ENCODE measurements around the gene KIF5B.
"Not testable (repeated sequence)": the region's sequence is repeated elsewhere in the genome, so short reads cannot be mapped to it uniquely, and the experiment has no call there.

KIF5B gene

DNA sequence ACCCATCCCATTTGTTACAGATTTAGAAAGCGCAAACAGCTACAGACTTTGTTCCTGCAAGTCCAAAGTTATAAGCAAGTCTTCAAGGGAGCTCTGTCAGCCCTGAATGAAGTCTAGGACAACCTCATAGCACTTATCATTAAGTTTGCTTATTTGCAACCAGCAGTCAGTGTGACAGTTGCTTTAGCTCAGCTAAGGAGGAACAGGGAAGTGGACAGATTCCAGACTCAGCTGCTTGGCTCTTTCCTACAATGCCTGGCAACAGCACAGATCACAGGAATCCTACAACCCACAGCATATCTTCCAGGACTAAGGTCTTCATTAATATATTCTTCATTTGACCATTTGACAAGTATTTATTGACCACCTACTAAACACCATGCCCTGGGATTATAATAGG, 17.4 kb upstream of the KIF5B start:
- no peaks in the 10 kb centered on the region for H3K27me3 ChIP-seq (ENCODE audit: insufficient read depth, low read length)
- no peak overlapping the region for H3K4me3 ChIP-seq (ENCODE audit: low read length)
- H3K4me1 ChIP-seq (ENCODE audit: insufficient read depth, low read length) = peaks cover 5% of the 10 kb centered on the region
- no peaks in the 10 kb centered on the region for H3K9me3 ChIP-seq (ENCODE audit: low read length)
- H3K36me3 ChIP-seq (ENCODE audit: insufficient read depth, low read length) = no peaks in the 10 kb centered on the region
- no peak overlapping the region for H2AFZ ChIP-seq (ENCODE audit: low read depth, low read length)

DNA sequence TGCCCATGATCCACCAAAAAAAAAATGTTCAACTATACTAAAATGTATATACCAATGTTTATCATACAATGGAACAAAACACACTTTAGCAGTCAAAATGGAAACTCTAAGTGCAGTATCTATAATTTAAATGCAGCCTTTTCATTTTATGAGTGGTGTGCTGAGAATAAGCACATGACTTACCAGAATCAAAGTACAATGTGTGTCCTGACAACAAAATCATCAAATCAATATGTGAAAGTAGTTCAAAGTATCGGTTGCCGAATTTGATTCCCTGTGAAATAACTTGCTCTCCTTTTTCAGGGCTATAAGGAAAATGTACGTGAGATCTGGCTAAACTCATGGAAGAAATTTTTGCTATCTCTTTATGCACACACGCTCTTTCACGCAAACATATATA, 16.9 kb upstream of the KIF5B start:
- H3K27me3 ChIP-seq (ENCODE audit: insufficient read depth, low read length) = no peaks in the 10 kb centered on the region
- no peaks in the 10 kb centered on the region for H3K36me3 ChIP-seq (ENCODE audit: insufficient read depth, low read length)
- H3K4me3 ChIP-seq (ENCODE audit: low read length) = no peak overlapping the region
- peaks cover 5% of the 10 kb centered on the region for H3K4me1 ChIP-seq (ENCODE audit: insufficient read depth, low read length)
- H3K9me3 ChIP-seq (ENCODE audit: low read length) = no peaks in the 10 kb centered on the region
- H2AFZ ChIP-seq (ENCODE audit: low read depth, low read length) = no peak overlapping the region

DNA sequence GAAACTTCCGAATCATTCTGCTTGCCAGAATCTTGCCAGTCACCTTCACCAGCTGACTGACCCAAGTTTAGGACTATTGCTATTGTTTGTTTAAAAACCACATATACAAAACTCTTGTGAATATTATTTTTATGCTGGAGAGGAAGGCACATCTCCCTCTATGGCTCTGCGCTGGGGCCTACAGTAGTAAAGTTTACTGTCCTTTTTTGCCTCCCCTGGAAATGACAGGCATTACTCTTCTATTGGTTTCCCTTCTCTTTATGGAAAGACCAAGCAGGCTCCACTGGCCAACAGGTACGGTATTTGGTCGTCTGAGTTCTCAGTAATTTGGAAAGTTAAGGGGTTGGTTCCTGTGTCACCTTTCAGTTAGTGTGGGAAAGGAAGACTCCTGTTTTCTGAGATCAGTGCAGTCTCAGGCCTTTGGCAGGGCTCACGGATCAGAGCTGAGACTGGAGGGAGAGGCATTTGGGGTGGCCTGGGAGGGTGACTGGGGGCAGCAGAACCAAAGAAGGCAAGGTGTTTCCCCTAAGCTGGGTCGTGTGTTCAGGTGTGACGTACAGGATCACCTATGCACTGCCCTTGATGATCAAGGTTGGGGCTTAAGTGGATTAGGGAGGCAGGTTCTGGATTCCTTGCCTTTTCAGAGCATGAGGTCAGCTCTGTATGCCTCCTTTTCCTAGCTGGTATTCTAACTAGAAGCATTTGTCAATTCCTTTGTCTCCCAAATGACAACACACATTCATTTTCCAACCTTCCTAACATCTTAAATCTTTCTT, 16.0 kb upstream of the KIF5B start:
- H3K27me3 ChIP-seq (ENCODE audit: insufficient read depth, low read length) = no peaks in the 10 kb centered on the region
- no peaks in the 10 kb centered on the region for H3K4me1 ChIP-seq (ENCODE audit: insufficient read depth, low read length)
- no peak overlapping the region for H3K4me3 ChIP-seq (ENCODE audit: low read length)
- no peak overlapping the region for H2AFZ ChIP-seq (ENCODE audit: low read depth, low read length)
- H3K36me3 ChIP-seq (ENCODE audit: insufficient read depth, low read length) = no peaks in the 10 kb centered on the region
- no peaks in the 10 kb centered on the region for H3K9me3 ChIP-seq (ENCODE audit: low read length)

DNA sequence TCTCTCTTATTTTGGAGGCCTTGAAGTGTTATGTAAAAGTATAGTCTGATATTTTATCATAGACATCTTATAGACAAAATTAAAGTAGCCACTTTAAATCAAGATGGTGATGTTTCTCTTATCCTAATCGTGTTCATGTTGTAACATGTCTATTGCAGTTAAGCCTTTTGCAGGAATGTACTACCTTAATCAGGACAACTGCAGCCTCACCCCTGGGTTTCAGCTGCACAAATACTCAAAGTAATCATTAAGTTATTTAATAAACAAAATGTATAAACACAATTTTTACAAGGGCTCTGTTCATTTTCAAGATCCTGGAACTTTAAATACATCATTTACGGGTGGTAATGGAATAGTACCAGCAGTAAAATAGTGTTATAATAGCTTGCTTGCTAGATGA, 14.4 kb upstream of the KIF5B start:
- H3K36me3 ChIP-seq (ENCODE audit: insufficient read depth, low read length) = no peaks in the 10 kb centered on the region
- H3K4me3 ChIP-seq (ENCODE audit: low read length) = no peak overlapping the region
- no peaks in the 10 kb centered on the region for H3K4me1 ChIP-seq (ENCODE audit: insufficient read depth, low read length)
- no peaks in the 10 kb centered on the region for H3K27me3 ChIP-seq (ENCODE audit: insufficient read depth, low read length)
- no peak overlapping the region for H2AFZ ChIP-seq (ENCODE audit: low read depth, low read length)
- no peaks in the 10 kb centered on the region for H3K9me3 ChIP-seq (ENCODE audit: low read length)

DNA sequence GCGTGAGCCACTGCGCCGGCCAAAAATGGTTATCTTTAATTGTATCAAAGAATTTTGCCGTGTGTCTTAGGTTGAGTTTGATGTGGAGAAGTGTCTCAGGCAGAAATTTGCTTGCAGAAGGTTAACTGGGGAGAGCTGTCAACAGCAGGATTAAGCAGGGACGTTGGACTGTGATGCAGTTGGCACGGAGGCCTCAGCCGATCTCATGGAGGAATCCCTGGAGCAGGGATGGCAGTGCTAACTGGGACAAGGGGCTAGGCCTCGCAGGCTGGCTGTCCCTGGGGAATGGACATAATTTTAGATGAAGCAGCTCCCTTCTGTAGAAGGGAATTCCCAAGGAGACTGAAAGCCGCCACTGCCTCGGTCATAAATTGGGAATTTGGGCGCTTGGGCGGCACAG, 12.3 kb upstream of the KIF5B start:
- H3K9me3 ChIP-seq (ENCODE audit: low read length) = no peaks in the 10 kb centered on the region
- no peaks in the 10 kb centered on the region for H3K36me3 ChIP-seq (ENCODE audit: insufficient read depth, low read length)
- H3K4me1 ChIP-seq (ENCODE audit: insufficient read depth, low read length) = no peaks in the 10 kb centered on the region
- H3K27me3 ChIP-seq (ENCODE audit: insufficient read depth, low read length) = no peaks in the 10 kb centered on the region
- no peak overlapping the region for H3K4me3 ChIP-seq (ENCODE audit: low read length)
- H2AFZ ChIP-seq (ENCODE audit: low read depth, low read length) = no peak overlapping the region

DNA sequence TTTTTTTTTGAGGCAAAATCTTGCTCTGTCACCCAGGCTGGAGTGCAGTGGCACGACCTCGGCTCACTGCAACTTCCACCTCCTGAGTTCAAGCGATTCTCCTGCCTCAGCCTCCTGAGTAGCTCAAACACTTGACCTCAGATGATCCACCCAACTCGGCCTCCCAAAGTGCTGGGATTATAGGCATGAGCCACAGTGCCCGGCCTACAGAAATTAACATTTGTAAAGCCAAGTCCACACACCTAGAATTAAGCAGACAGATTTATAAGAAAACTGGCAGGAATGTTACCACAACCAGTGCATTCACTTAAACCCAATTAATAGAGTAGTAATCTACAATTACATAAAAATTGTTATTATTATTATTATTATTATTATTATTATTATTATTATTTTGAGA, 11.7 kb upstream of the KIF5B start:
- H3K27me3 ChIP-seq (ENCODE audit: insufficient read depth, low read length); H3K4me1 ChIP-seq (ENCODE audit: insufficient read depth, low read length); H2AFZ ChIP-seq (ENCODE audit: low read depth, low read length); H3K9me3 ChIP-seq (ENCODE audit: low read length); H3K4me3 ChIP-seq (ENCODE audit: low read length); H3K36me3 ChIP-seq (ENCODE audit: insufficient read depth, low read length): not testable (repeated sequence)

DNA sequence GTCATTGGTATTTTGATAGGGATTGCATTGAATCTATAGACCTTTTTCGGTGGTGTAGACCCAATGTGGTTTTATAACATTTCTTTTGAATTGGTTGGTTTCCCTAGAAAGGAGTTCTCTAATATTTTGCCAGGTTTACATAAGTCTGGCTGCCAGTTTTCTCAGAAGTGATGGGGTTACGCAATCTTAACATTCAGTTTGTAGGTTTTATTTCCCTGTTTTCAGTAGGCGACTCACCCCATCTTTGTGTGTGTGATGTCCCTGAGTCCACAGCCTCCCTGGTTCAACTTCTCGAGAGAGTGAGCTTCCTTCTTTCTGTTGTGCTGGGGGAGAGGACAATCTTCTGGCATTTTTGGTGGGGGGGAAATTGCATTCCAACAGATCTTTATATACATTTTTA, 9.6 kb upstream of the KIF5B start:
- Histone ChIP-seq H2AFZ (ENCODE audit: low read depth, low read length) (no peak overlapping the region), H3K4me1 (ENCODE audit: insufficient read depth, low read length) (no peaks in the 10 kb centered on the region), H3K36me3 (ENCODE audit: insufficient read depth, low read length) (no peaks in the 10 kb centered on the region), H3K9me3 (ENCODE audit: low read length) (no peaks in the 10 kb centered on the region), H3K4me3 (ENCODE audit: low read length) (no peak overlapping the region), H3K27me3 (ENCODE audit: insufficient read depth, low read length) (no peaks in the 10 kb centered on the region)

DNA sequence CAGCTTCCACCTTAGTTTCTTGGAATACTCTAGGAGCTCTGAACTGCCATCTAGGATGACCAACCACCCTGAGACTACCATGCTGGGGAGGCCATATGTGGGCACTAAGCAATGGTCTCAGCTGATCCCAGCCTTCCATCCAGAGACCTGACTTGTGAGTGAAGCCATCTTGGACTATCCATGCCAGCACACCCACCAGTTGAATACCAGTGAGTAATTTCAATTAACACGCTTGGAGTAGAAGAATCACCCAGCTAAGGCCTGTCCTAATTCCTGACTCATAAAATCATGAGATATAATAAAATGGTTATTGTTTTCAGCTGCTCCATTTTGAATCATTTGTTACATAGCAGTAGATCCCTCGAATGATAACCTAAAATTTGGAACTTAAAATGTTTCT, 5.2 kb upstream of the KIF5B start:
- Histone ChIP-seq H3K27me3 (ENCODE audit: insufficient read depth, low read length) (no peaks in the 10 kb centered on the region), H3K36me3 (ENCODE audit: insufficient read depth, low read length) (no peaks in the 10 kb centered on the region), H3K4me3 (ENCODE audit: low read length) (no peak overlapping the region), H3K4me1 (ENCODE audit: insufficient read depth, low read length) (peaks cover 7% of the 10 kb centered on the region), H2AFZ (ENCODE audit: low read depth, low read length) (no peak overlapping the region), H3K9me3 (ENCODE audit: low read length) (no peaks in the 10 kb centered on the region)

DNA sequence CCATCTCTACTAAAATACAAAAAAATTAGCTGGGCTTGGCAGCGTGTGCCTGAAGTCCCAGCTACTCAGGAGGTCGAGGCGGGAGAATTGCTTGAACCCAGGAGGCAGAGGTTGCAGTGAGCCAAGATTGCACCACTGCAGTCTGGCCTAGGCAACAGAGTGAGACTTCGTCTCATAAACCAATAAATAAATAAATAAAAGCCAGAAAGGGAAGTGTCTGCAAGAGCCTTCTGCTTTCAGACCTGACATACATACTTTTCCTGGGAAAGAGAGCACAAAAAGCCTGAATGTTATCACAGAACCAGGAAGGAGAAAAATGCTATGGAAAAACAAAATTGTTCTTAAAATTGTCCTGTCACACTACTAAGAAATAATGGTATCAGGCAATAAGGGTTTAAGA, 4.1 kb upstream of the KIF5B start:
- no peaks in the 10 kb centered on the region for H3K36me3 ChIP-seq (ENCODE audit: insufficient read depth, low read length)
- peaks cover 7% of the 10 kb centered on the region for H3K4me1 ChIP-seq (ENCODE audit: insufficient read depth, low read length)
- H3K27me3 ChIP-seq (ENCODE audit: insufficient read depth, low read length) = no peaks in the 10 kb centered on the region
- H3K9me3 ChIP-seq (ENCODE audit: low read length) = no peaks in the 10 kb centered on the region
- no peak overlapping the region for H2AFZ ChIP-seq (ENCODE audit: low read depth, low read length)
- H3K4me3 ChIP-seq (ENCODE audit: low read length) = no peak overlapping the region

DNA sequence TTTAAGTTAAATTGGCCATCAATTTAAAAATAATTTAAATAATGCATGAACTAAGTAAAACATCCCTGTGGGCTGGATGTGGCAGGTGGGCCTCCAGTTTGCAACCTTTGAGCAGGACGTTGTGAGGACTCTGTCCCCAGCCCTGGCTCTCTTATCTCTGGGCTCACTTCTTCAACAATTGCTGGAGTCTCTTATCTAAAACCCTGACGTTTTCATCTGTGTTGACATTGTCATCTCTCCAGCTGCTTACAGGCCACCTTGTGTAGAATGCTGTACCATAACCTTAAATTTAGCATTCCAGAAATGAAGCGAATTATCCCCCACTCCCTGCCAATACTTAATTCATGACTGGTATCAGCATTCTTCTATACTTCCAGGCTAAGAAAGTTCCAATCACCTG, 3.2 kb upstream of the KIF5B start:
- Histone ChIP-seq H3K4me3 (ENCODE audit: low read length) (no peak overlapping the region), H3K4me1 (ENCODE audit: insufficient read depth, low read length) (peaks cover 7% of the 10 kb centered on the region), H3K36me3 (ENCODE audit: insufficient read depth, low read length) (no peaks in the 10 kb centered on the region), H2AFZ (ENCODE audit: low read depth, low read length) (no peak overlapping the region), H3K9me3 (ENCODE audit: low read length) (no peaks in the 10 kb centered on the region), H3K27me3 (ENCODE audit: insufficient read depth, low read length) (no peaks in the 10 kb centered on the region)

DNA sequence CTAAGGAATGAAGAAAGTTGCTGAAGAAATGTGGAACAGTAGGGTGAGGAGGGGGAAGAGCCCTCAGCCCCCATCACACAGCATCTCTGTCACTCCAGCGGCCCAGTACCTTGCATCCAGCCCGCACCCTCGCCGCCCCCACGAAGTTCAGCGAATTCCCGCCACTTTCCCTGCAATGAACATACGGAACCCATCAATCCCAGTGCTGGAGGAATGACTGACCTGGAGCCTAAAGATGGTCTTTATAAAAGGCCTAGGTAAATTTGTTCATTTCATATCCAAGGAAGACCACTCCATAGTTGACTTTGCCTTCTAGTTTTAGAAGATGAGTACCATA, 779 bp upstream of the KIF5B start:
- H3K36me3 ChIP-seq (ENCODE audit: insufficient read depth, low read length) = no peaks in the 10 kb centered on the region
- peaks cover 15% of the 10 kb centered on the region for H3K4me1 ChIP-seq (ENCODE audit: insufficient read depth, low read length)
- no peaks in the 10 kb centered on the region for H3K27me3 ChIP-seq (ENCODE audit: insufficient read depth, low read length)
- H3K9me3 ChIP-seq (ENCODE audit: low read length) = no peaks in the 10 kb centered on the region
- peak overlapping the region; percentile 99 for H2AFZ ChIP-seq (ENCODE audit: low read depth, low read length)
- peak overlapping the region; percentile 99 for H3K4me3 ChIP-seq (ENCODE audit: low read length)

DNA sequence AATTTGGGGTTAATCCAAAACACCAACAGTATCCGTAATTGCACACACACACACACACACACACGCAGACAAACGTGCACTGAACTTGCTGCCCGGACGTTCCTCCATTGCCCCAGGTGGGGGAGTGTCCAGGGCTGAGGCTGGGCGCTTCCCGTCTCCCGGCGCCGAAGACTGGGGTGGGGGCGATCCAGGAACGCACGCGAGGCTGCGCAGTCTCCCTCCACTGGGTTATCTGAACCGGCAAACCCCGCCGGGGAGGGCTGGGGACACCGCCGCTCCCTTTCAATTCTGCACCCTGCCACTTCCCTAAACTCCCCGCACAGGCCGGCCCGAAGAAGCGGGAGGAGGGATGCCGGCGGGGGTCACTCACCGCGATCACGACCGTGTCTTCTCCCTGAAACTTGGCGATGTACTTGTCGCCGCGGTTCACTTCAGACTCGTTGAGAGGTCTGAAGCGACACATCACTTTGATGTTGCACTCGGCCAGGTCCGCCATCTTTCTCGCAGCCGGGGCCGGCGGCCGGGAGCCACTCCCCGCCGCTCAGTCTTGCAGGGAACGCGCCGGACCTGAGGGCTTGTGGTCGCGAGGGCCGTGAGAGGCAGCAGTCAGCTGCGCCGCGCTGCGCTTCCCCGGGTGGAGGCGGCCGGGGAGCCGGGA, 618 bp downstream of the KIF5B start:
- Histone ChIP-seq H3K4me3 (ENCODE audit: low read length) (peak overlapping the region; percentile 99), H2AFZ (ENCODE audit: low read depth, low read length) (peak overlapping the region; percentile 99), H3K36me3 (ENCODE audit: insufficient read depth, low read length) (no peaks in the 10 kb centered on the region), H3K9me3 (ENCODE audit: low read length) (no peaks in the 10 kb centered on the region), H3K27me3 (ENCODE audit: insufficient read depth, low read length) (no peaks in the 10 kb centered on the region), H3K4me1 (ENCODE audit: insufficient read depth, low read length) (peaks cover 15% of the 10 kb centered on the region)

DNA sequence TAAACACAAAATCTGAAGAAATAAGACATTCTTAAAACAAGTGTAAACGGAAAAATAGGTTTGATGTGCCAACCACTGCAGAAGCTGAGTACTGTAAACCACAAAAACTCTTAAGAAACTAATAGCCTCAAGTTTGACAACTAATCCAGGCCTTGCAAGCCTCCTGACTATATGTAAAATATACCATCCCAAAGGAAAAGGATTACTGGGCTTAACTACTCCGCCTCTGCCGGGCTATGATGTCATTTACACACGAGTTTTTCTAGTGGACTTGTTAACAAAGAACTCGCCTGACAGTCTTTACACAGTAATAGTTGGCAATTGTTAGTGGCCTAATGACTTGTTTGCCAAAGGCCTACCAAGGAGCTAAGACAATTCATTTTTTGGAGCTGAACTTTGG, 2.1 kb downstream of the KIF5B start:
- Histone ChIP-seq H3K27me3 (ENCODE audit: insufficient read depth, low read length) (no peaks in the 10 kb centered on the region), H3K36me3 (ENCODE audit: insufficient read depth, low read length) (peaks cover 6% of the 10 kb centered on the region), H3K4me1 (ENCODE audit: insufficient read depth, low read length) (peaks cover 18% of the 10 kb centered on the region), H3K4me3 (ENCODE audit: low read length) (peak overlapping the region; percentile 99), H2AFZ (ENCODE audit: low read depth, low read length) (no peak overlapping the region), H3K9me3 (ENCODE audit: low read length) (no peaks in the 10 kb centered on the region)

DNA sequence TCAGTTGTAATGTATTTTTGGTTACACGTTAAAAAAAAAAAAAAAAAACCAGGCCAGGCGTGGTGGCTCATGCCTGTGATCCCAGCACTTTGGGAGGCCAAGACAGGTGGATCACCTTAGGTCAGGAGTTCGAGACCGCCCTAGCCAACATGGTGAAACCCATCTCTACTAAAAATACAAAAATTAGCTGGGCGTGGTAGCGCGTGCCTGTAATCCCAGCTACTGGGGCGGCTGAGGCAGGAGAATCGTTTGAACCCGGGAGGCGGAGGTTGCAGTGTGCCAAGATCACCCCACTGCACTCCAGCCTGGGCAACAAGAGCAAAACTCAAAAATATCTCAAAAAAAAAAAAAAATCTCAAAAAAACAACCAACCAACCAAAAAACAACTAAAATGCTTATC, 2.8 kb downstream of the KIF5B start:
- H3K36me3 ChIP-seq (ENCODE audit: insufficient read depth, low read length) = peaks cover 10% of the 10 kb centered on the region
- H3K27me3 ChIP-seq (ENCODE audit: insufficient read depth, low read length); H2AFZ ChIP-seq (ENCODE audit: low read depth, low read length); H3K9me3 ChIP-seq (ENCODE audit: low read length): not testable (repeated sequence)
- peak overlapping the region; percentile 99 for H3K4me3 ChIP-seq (ENCODE audit: low read length)
- peaks cover 18% of the 10 kb centered on the region for H3K4me1 ChIP-seq (ENCODE audit: insufficient read depth, low read length)
